HG03135 (cell line): ENCODE measurements around the gene PITPNM3.

Experiments
- ATAC-seq: cut with Tn5 transposase; IDR thresholded peaks from one replicate; pipeline ENCODE4 v1.9.1; 2021; ENCODE audit warnings: mild to moderate bottlenecking, moderate library complexity; ENCODE audit not compliant: unreplicated experiment

The PITPNM3 gene

GRCh38 chr17:6465206-6466003 is 91.0 kb downstream of the PITPNM3 start:
- ATAC-seq: no peak

GRCh38 chr17:6464446-6465041 is 91.8 kb downstream of the PITPNM3 start:
- no peak for ATAC-seq

GRCh38 chr17:6463616-6464445 is 92.5 kb downstream of the PITPNM3 start:
- ATAC-seq: no peak

- ATAC-seq: no peak
These were observed 93.7 kb downstream of the PITPNM3 start for GRCh38 chr17:6462692-6463091.

GRCh38 chr17:6461792-6462524 is 94.4 kb downstream of the PITPNM3 start:
- ATAC-seq: no peak

GRCh38 chr17:6461246-6461645 is 95.1 kb downstream of the PITPNM3 start:
- no peak for ATAC-seq

- no peak for ATAC-seq
These were observed 95.7 kb downstream of the PITPNM3 start for GRCh38 chr17:6460531-6461161.

- ATAC-seq: no peak
These were observed 97.8 kb downstream of the PITPNM3 start for GRCh38 chr17:6458460-6458950.

- no peak for ATAC-seq
These were observed 98.5 kb downstream of the PITPNM3 start for GRCh38 chr17:6457688-6458459.

- no peak for ATAC-seq
These were observed 99.3 kb downstream of the PITPNM3 start for GRCh38 chr17:6456914-6457687.

- ATAC-seq: no peak
These were observed 100.0 kb downstream of the PITPNM3 start for GRCh38 chr17:6456321-6456720.

- ATAC-seq: no peak
These were observed 101.0 kb downstream of the PITPNM3 start for GRCh38 chr17:6455321-6455705.

- no peak for ATAC-seq
These were observed 101.6 kb downstream of the PITPNM3 start for GRCh38 chr17:6454495-6455320.

GRCh38 chr17:6453279-6454024 is 102.9 kb downstream of the PITPNM3 start:
- ATAC-seq: no peak

- no peak for ATAC-seq
These were observed 103.7 kb downstream of the PITPNM3 start for GRCh38 chr17:6452471-6453266.
